SK-MEL-5 (cell line): ENCODE results near the gene AANAT. TPM values are rescaled to one million over a fixed set of nuclear protein-coding genes. Genes with fewer than 3 reads are reported as not detected.

Experiments
- DNase-seq: peaks from one replicate; pipeline ENCODE4 v3.0.0-alpha.2; 2016; ENCODE audit warnings: low read depth, low spot score
- in situ Hi-C: cut with HindIII; loops from 2 replicates; pipeline ENCODE4 v1.10.0; 2016; ENCODE audit warnings: low sequenced_read_pairs, high pct_unique_total_duplicates, low pct_unique_long_range_greater_than_20kb
- total RNA-seq: library from RNA; depleted of rRNA; stranded (reverse); fragments of >200 nt; shearing (Covaris generic); gene quantifications from 2 replicates; pipeline ENCODE4 v1.2.3, GENCODE V29; 2014

The AANAT gene
- total RNA-seq, 1 experiment from 2014 or later, result not detected

GRCh38 chr17:76474894-76475293 lies 7.5 kb downstream of the AANAT start:
- in situ Hi-C loops, result no loop called here
- no peak for DNase-seq

DNA sequence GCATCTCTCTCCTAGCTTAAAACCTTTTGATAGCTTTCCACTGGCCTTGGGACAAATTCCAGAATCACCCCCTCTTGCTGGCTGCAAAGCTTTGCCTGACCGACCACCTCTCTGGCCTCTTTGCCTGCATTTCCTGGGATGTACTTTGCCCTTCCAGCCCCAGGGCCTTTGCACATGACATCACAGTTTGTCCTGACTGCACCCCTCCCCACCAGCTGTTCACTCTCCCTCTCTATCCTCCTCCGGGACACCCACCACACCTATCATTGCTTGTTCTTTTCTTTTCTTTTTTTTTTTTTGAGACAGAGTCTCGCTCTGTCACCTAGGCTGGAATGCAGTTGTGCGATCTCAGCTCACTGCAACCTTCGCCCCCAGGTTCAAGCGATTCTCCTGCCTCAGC lies 7.9 kb downstream of the AANAT start:
- in situ Hi-C loops, result no loop called here
- DNase-seq, result no peak

GRCh38 chr17:76476736-76477135 lies 9.3 kb downstream of the AANAT start:
- in situ Hi-C loops, result no loop called here
- DNase-seq, result no peak

GRCh38 chr17:76477576-76477975 lies 10.2 kb downstream of the AANAT start:
- in situ Hi-C loops, result no loop called here
- no peak for DNase-seq

DNA sequence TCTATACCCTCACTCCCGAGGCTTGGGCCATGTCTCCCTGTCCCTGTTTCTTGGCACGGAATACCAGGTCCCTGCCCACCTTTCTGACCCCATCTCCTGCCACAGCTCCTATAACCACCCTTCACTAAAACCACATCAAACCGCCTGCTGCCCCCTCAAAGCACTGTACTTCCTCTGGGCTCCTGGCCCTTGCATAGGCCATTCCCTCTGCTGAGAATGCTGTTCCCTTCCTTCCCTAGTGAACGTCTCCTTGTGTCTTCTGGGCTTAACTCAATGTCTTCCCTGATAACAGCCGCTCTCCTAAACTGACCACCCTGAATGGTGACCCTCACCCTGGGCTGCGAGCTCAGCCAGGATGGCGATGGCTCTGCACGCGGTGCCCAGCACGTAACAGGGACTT lies 10.7 kb downstream of the AANAT start:
- DNase-seq, result no peak
- in situ Hi-C loops, result no loop called here

DNA sequence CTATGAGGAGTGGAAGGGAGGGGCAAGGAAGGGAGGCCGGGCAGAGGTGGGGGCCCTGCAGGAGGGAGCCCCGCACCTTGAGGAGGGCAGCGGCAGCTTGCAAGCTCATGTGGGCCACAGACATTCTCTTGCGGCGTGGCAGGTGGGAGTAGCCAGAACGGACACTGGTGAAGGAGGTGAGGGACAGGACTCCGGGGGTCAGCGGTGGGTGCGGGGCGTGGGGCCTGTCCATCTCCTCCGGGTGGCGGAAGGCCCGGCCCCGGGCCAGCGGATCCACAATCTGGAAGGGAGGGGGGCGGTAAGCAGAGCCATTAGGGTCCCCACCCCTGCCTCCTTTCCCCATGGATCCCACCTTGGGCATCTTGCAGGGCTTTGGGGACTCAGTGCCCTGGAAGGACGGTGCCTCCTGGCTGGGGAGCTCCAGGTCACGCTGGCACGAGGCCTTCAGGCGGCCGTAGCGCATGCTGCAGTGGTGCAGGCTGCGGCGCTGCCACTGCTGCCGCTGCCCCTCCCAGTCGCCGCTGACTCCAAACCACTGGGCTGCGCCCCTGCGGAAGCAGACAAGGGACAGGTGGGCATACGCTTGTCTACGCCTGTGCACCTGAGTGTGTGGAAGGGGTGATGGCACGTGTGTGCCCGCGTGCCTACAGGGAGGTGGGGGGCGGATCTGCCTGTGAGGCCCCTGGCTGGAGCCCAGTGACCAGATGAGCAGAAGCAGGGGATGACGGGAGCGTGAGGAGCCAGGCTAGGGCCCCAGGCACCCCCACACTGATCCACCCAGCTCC lies 11.5 kb downstream of the AANAT start:
- no peak for DNase-seq
- in situ Hi-C loops, result no loop called here

GRCh38 chr17:76479515-76480060 lies 12.2 kb downstream of the AANAT start:
- no peak for DNase-seq
- in situ Hi-C loops, result no loop called here

DNA sequence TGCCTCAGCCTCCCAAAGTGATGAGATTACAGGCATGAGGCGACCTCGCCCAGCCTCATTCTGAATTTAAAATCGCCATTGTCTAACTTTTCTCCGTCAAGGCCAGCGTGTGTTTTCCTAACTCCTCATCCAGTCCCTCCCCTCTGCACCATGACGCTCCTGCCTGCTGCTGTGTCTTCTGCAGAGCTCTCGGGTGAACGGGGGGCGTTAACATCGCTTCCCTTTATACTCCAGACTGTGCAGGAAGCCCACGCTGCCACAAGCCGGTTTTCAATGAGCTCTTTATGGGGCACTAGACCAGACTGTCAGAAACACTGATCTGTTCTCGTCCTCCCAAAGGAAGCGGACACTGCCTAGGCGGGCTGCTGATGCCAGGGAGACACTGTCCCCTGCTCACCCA lies 13.2 kb downstream of the AANAT start:
- DNase-seq, result peak; percentile 62
- in situ Hi-C loops, result no loop called here

- DNase-seq, result no peak
- in situ Hi-C loops, result no loop called here
These were observed 13.8 kb downstream of the AANAT start for GRCh38 chr17:76481071-76481655.

DNA sequence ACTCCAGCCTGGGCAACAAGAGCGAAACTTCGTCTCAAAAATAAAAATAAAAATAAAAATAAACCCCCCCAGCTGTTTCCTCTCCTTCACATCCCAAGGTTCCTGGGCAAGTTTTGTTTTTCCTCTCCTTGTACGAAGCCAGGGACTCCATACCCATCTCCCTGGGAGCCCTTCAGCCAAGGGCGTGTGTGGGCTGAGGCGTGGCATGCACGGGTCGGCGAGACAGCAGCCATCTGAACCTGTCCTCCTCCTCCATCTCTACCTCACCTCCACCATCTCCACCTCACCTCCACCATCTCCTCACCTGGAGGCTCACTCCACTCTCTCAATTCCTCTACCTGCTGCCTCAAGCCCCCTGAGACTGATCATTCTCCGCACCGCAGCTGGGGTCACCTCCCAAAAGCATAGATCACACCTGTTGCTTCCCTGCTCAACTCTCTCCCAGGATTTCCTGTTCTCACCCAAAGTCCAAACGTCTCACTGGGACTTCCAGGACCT lies 16.9 kb downstream of the AANAT start:
- in situ Hi-C loops, result no loop called here
- no peak for DNase-seq

DNA sequence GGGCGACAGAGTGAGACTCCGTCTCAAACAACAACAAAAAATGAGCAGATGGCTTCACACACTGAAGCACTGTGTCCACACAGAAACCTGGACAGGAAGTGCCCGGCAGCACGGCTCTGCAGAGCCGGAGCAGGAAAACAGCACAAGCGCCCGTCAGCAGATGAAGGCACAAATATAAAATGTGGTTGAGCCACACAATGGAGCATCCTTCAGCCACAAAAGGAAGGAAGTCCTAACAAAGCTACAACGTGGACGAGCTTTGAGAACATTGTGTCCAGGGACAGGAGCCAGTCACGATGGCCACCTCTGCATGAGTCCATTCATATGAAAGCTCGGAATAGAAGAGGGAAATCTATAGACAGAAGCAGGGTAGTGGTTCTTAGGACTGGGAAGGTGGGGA lies 18.2 kb downstream of the AANAT start:
- in situ Hi-C loops, result no loop called here
- no peak for DNase-seq

DNA sequence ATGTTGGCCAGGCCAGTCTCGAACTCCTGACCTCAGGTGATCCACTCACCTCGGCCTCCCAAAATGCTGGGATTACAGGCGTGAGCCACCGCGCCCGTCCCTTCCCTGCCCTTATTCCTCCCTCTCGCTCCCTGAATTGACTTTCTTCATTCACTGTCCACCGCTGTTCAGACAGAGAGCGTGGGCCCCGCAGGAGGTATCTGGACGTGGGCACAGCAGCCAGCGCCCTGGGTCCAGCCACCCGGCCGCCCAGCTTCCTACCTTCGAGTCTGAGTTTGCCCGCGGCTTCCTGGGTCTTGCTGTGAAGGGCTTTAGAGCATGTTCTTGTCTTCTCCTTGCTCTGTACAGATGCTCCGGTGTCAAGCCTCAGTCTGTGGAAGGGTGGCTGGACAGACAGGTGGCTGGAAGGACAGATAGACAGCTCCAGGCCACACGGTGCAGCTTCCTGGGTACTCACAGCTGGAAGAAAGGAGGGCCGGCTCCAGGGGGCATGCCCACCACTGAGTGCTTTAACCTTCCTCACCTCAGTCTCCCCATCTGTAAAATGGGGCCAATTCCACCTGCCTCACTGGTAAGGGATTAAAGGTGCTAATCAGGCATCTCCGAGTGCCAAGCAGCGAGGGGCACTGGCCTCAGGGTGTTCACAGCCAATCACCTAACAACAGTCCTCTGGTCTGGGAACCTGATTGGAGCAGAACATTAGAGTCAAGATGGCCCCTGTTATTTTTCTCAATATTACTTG lies 20.2 kb downstream of the AANAT start:
- DNase-seq, result no peak
- in situ Hi-C loops, result no loop called here

GRCh38 chr17:76490112-76490710 lies 22.8 kb downstream of the AANAT start:
- in situ Hi-C loops, result no loop called here

GRCh38 chr17:76491271-76492122 lies 24.1 kb downstream of the AANAT start:
- in situ Hi-C loops, result no loop called here
- no peak for DNase-seq

More at GRCh38 chr17:76490112-76490710, 22.8 kb downstream of the AANAT start:
- DNase-seq, result no peak

GRCh38 chr17:76492123-76492988 lies 25.0 kb downstream of the AANAT start:
- in situ Hi-C loops, result no loop called here
- no peak for DNase-seq

GRCh38 chr17:76492989-76493501 lies 25.6 kb downstream of the AANAT start:
- in situ Hi-C loops, result no loop called here
- DNase-seq, result peak; percentile 62
